B cell (primary cell): Measurements from ENCODE around the gene CELF6. TPM values are rescaled to one million over a fixed set of nuclear protein-coding genes. Genes with fewer than 3 reads are reported as not detected.

Source experiments
- ATAC-seq: fragments of 200-7000 bp; cut with Tn5 transposase; one replicate; pipeline ENCODE4 v1.10.0; 2021; ENCODE audit warnings: low read depth, mild to moderate bottlenecking, moderate number of reproducible peaks, moderate library complexity
- CTCF ChIA-PET: fragments of 350-600 bp; sonication (Branson Sonifier 250); formaldehyde crosslinking; loops from one replicate; lab custom pipeline; 2021; ENCODE audit warnings: antibody characterized with exemption, inconsistent platforms; lab: Charles Lee
- POLR2A ChIA-PET: fragments of 350-600 bp; sonication (Branson Sonifier 250); formaldehyde crosslinking; loops from one replicate; lab custom pipeline; 2021; ENCODE audit warnings: antibody characterized with exemption; lab: Charles Lee
- DNase-seq: peaks from one replicate; pipeline ENCODE4 v3.0.0; 2013
- H2AFZ ChIP-seq: 2 replicates; pipeline ENCODE4 v1.6.1; 2012; ENCODE audit warnings: mild to moderate bottlenecking, low read depth, low read length; ENCODE audit not compliant: insufficient read depth, poor library complexity, severe bottlenecking
- H3K27ac ChIP-seq, 2 donors: 1 replicate in 1 of 2; 2 replicates in 1 of 2; pipeline ENCODE4 v1.5.1; 2012 to 2013; ENCODE audit warnings: low read length in 2 of 2, mild to moderate bottlenecking in 2 of 2, moderate library complexity in 1 of 2
- H3K27me3 ChIP-seq, 4 experiments: fragments of 200-600 bp in 1 of 4; sonication (generic) in 1 of 4; replicated peaks in 1 of 4; 1 replicate in 2 of 4; 2 replicates in 2 of 4; pipeline versions ENCODE4 v1.6.1 to v1.7.0; 2013 to 2016; ENCODE audit warnings: low read length in 3 of 4, mild to moderate bottlenecking in 2 of 4, mixed read lengths in 1 of 4, moderate library complexity in 1 of 4; ENCODE audit not compliant: insufficient read depth in 4 of 4, control insufficient read depth in 3 of 4; ENCODE audit errors: control extremely low read depth in 1 of 4
- H3K36me3 ChIP-seq, 2 experiments: replicated peaks in 1 of 2; 1 replicate in 1 of 2; 2 replicates in 1 of 2; pipeline versions ENCODE4 v1.6.1 to v1.7.1; 2013; ENCODE audit warnings: low read length in 1 of 2; ENCODE audit not compliant: insufficient read depth in 2 of 2, control insufficient read depth in 1 of 2; ENCODE audit errors: control extremely low read depth in 1 of 2, extremely low read depth in 1 of 2
- H3K4me1 ChIP-seq, 2 donors: fragments of 200-600 bp in 1 of 2; sonication (generic) in 1 of 2; 1 replicate in 1 of 2; 2 replicates in 1 of 2; pipeline versions ENCODE4 v1.5.1 to v1.6.1; 2013 to 2017; ENCODE audit warnings: low read length in 2 of 2; ENCODE audit not compliant: control insufficient read depth in 2 of 2, insufficient read depth in 2 of 2
- H3K4me2 ChIP-seq: replicated peaks from 2 replicates; pipeline ENCODE3; 2012; ENCODE audit warnings: mild to moderate bottlenecking, low read depth, low read length; ENCODE audit not compliant: poor library complexity, severe bottlenecking
- H3K4me3 ChIP-seq, 5 experiments: fragments of 200-600 bp in 1 of 5; sonication (generic) in 1 of 5; 1 replicate in 3 of 5; 2 replicates in 2 of 5; pipeline versions ENCODE4 v1.5.1 to v1.7.0; 2011 to 2016; ENCODE audit warnings: low read length in 4 of 5, mild to moderate bottlenecking in 4 of 5, low read depth in 2 of 5, control low read depth in 1 of 5, moderate library complexity in 1 of 5; ENCODE audit not compliant: insufficient read depth in 1 of 5; ENCODE audit errors: control extremely low read depth in 1 of 5, extremely low read depth in 1 of 5
- H3K79me2 ChIP-seq: fragments of 200-600 bp; sonication (generic); one replicate; pipeline ENCODE4 v1.6.0; 2016; ENCODE audit warnings: low read length; ENCODE audit not compliant: control insufficient read depth, insufficient read depth
- H3K9ac ChIP-seq: fragments of 200-600 bp; sonication (generic); 2 replicates; pipeline ENCODE4 v1.6.1; 2017; ENCODE audit warnings: mild to moderate bottlenecking, low read length, moderate library complexity
- H3K9me3 ChIP-seq, 3 donors: one replicate each; pipeline versions ENCODE4 v1.6.1 to v1.7.1; 2013; ENCODE audit warnings: low read length in 2 of 3; ENCODE audit not compliant: control insufficient read depth in 2 of 3, insufficient read depth in 1 of 3; ENCODE audit errors: control extremely low read depth in 1 of 3
- H4K20me1 ChIP-seq: 2 replicates; pipeline ENCODE4 v1.6.0; 2012; ENCODE audit warnings: mild to moderate bottlenecking, low read length; ENCODE audit not compliant: insufficient read depth, control insufficient read depth, poor library complexity, severe bottlenecking
- H3K27ac Mint-ChIP-seq: one replicate; pipeline ENCODE4 v1.8.0; 2021; ENCODE audit warnings: mixed read lengths
- H3K27me3 Mint-ChIP-seq: one replicate; pipeline ENCODE4 v1.8.0; 2021; ENCODE audit warnings: mixed read lengths
- H3K4me1 Mint-ChIP-seq: one replicate; pipeline ENCODE4 v1.8.0; 2021; ENCODE audit warnings: mixed read lengths
- H3K4me3 Mint-ChIP-seq: one replicate; pipeline ENCODE4 v1.8.0; 2021; ENCODE audit warnings: mixed read lengths
- H3K9me3 Mint-ChIP-seq: one replicate; pipeline ENCODE4 v1.8.0; 2022; ENCODE audit warnings: mixed read lengths; ENCODE audit not compliant: insufficient read depth
- EZH2 ChIP-seq: IDR thresholded peaks from 2 replicates; pipeline ENCODE4 v1.6.1; 2012; ENCODE audit warnings: borderline replicate concordance, low read depth, mild to moderate bottlenecking, moderate library complexity, low read length; ENCODE audit not compliant: insufficient read depth, poor library complexity, severe bottlenecking
- WGBS: methylation state at CpG from one replicate; pipeline ENCODE4 v1.1.5; 2013; ENCODE audit warnings: missing lambda C conversion rate; ENCODE audit not compliant: insufficient coverage; 5-methylcytosine and 5-hydroxymethylcytosine counted together
- intact Hi-C: fragments of 100-400 bp; cut with micrococcal nuclease; formaldehyde crosslinking; loops from one replicate; pipeline ENCODE4 v1.10.0; 2022
- polyA plus RNA-seq: library from polyadenylated mRNA; depleted of rRNA; stranded (reverse); fragments of >200 nt; gene quantifications from 2 replicates; pipeline ENCODE4 v1.2.3, GENCODE V29; 2012
- total RNA-seq, 2 donors: library from RNA; stranded (reverse); fragments of 120-200 nt in 1 of 2; gene quantifications; 1 replicate in 1 of 2; 2 replicates in 1 of 2; pipeline versions ENCODE4 v1.2.3 to v1.2.4, GENCODE V29; 2013 to 2022
- TF ChIP-seq, protein P1 (sequence below): fragments of 200-600 bp; IDR thresholded peaks from one replicate; pipeline ENCODE4 v1.8.0; 2022; ENCODE audit warnings: antibody characterized with exemption, mild to moderate bottlenecking

CELF6 gene
- total and polyA plus RNA-seq, 2 donors (not counting 1 experiment from before 2014, with no cell fraction given): 5.3 to 8.5 TPM

DNA sequence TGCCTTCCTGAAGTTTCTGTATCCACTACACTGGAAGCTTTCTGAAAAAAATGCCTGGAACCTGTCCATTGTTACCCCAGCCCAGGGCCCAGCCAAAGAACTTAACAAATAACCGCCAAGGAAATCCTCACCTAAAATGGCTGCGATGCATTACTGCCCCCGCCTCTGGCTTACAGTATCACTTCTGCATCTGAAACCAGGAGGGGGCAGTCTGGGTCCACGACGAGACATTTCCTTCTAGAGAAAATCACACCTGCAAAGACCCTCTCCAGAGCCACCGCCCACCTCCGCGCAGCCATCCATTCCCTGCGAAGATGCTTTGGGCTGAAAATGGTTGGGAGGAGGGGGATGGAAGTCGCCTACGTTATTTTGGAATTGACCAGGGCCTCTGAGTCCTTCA lies 22.4 kb upstream of the CELF6 start:
- Histone ChIP-seq H3K4me2 (no peak overlapping the region), H3K79me2 (no peaks in the 10 kb centered on the region), H3K9ac (no peak overlapping the region), H3K36me3 (peaks cover 21 to 54% of the 10 kb centered on the region in 2 experiments), H2AFZ (no peak overlapping the region), H4K20me1 (no peaks in the 10 kb centered on the region), H3K27ac (no peak overlapping the region), H3K4me1 (no peaks in the 10 kb centered on the region), H3K9me3 (no peaks in the 10 kb centered on the region), H3K4me3 (no peak overlapping the region), H3K27me3 (no peaks in the 10 kb centered on the region)
- Mint-ChIP-seq H3K27me3 (no peaks in the 10 kb centered on the region), H3K27ac (no peak overlapping the region), H3K9me3 (no peaks in the 10 kb centered on the region), H3K4me3 (no peak overlapping the region), H3K4me1 (no peaks in the 10 kb centered on the region)
- DNase-seq: peak; percentile 61
- TF ChIP-seq EZH2: no peak
- TF ChIP-seq, protein P1, sequence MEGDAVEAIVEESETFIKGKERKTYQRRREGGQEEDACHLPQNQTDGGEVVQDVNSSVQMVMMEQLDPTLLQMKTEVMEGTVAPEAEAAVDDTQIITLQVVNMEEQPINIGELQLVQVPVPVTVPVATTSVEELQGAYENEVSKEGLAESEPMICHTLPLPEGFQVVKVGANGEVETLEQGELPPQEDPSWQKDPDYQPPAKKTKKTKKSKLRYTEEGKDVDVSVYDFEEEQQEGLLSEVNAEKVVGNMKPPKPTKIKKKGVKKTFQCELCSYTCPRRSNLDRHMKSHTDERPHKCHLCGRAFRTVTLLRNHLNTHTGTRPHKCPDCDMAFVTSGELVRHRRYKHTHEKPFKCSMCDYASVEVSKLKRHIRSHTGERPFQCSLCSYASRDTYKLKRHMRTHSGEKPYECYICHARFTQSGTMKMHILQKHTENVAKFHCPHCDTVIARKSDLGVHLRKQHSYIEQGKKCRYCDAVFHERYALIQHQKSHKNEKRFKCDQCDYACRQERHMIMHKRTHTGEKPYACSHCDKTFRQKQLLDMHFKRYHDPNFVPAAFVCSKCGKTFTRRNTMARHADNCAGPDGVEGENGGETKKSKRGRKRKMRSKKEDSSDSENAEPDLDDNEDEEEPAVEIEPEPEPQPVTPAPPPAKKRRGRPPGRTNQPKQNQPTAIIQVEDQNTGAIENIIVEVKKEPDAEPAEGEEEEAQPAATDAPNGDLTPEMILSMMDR: peak; percentile 49
- ChIA-PET POLR2A (no interaction called here), CTCF (interaction anchor here (0.7 to 1.4 kb wide), 2 partner anchors 328 to 1118 kb away, joined by 3 to 4 read pairs; no protein-coding TSS in a partner anchor)
- ATAC-seq: no peak
- intact Hi-C loops: loop anchor here (1.0 kb wide), 1 partner anchor 190 kb away; no protein-coding TSS in a partner anchor
- 58% methylated on average over 3 of the region's 11 CpGs for WGBS

DNA sequence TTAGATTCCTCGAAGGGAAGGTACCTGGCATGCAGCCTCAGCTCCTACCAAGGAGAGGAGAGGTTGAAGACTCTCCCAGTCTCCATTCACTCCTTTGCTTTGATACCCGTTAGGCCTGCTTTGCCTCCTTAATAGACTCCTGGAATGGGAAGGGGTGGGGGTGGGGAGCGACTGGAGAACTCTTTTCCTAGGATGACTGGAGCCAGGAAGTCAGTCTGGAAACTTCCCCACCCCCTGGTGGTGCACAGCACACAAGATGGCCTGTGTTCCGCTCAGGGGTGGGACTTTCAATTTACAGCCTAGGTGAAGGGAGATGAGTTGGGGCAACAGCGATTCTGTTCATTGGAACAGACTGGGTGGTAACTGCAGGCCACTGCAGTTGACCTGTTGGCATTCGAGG lies 21.4 kb upstream of the CELF6 start:
- Histone ChIP-seq H3K27ac (no peak overlapping the region), H3K79me2 (no peaks in the 10 kb centered on the region), H3K36me3 (peaks cover 17 to 45% of the 10 kb centered on the region in 2 experiments), H3K4me1 (no peaks in the 10 kb centered on the region), H3K9me3 (no peaks in the 10 kb centered on the region), H3K9ac (no peak overlapping the region), H4K20me1 (no peaks in the 10 kb centered on the region), H2AFZ (no peak overlapping the region), H3K27me3 (no peaks in the 10 kb centered on the region), H3K4me2 (no peak overlapping the region), H3K4me3 (no peak overlapping the region)
- ATAC-seq (no peak), DNase-seq (no peak)
- POLR2A ChIA-PET: no interaction called here
- TF ChIP-seq, protein P1: no peak
- TF ChIP-seq EZH2: no peak
- intact Hi-C loops: no loop called here
- Mint-ChIP-seq H3K27me3 (no peaks in the 10 kb centered on the region), H3K9me3 (no peaks in the 10 kb centered on the region), H3K27ac (no peak overlapping the region), H3K4me1 (no peaks in the 10 kb centered on the region), H3K4me3 (no peak overlapping the region)
- 95% methylated on average over 4 of the region's 6 CpGs for WGBS
- CTCF ChIA-PET: interaction anchor here (1.0 to 1.1 kb wide), 2 partner anchors 11 to 29 kb away, joined by 3 read pairs; no protein-coding TSS in a partner anchor
